ENCODE results near the gene ARMS2. TPM values are rescaled to one million over a fixed set of nuclear protein-coding genes. Genes with fewer than 3 reads are reported as not detected.

Gene ARMS2
- total RNA-seq, 1 donor from 2014 or later, result 0.92 TPM

DNA sequence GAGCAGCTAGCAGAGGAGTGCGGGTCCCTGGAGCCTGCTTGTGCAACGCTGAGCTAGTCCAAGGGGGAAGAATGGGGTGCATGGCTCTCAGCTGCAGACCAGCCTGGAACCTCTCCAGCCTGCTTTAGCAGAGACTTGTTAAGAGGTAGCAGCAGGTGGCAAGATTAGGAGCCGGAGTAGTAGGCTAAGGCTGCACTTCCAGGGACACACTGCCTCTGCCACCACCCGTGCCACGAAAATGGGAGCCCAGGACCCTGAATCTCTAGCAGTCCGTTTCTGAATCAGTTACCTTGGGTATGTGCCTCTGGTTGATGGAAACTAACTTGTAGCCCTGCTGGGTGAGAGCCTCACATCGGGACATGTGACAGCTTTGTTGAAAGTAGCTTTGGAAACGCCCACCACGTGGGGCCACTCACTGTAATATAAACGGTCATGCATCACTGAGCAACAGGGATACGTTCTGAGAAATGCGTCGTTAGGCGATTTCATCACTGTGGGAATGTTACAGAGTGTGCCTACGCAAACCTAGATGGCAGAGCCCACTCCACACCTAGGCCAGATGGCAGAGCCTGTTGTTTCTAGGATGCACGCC is 32.8 kb downstream of the ARMS2 start:
- DNase-seq (ENCODE audit: low spot score), result no peak
- intact Hi-C loops (cut with DNase I), result no loop called here

DNA sequence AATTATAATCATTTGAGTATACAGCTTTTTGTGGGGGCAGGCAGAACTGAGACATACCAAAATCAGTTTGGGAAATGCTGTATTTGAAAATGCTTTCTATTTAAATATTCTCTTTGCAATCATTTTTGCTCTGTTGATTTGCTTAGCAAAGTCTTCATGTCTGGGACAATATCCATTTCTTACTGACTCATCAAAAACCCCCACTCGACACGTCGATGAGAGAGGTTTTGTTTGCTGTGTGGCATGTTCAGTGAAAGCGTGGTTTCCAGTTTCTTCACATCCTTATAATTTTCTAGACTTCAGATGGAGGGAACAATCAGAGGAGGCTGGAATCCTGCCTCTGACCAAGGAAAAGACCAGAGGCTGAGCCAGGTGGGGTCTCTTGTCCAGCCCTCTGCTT is 35.8 kb downstream of the ARMS2 start:
- intact Hi-C loops (cut with DNase I), result no loop called here
- DNase-seq (ENCODE audit: low spot score), result no peak

DNA sequence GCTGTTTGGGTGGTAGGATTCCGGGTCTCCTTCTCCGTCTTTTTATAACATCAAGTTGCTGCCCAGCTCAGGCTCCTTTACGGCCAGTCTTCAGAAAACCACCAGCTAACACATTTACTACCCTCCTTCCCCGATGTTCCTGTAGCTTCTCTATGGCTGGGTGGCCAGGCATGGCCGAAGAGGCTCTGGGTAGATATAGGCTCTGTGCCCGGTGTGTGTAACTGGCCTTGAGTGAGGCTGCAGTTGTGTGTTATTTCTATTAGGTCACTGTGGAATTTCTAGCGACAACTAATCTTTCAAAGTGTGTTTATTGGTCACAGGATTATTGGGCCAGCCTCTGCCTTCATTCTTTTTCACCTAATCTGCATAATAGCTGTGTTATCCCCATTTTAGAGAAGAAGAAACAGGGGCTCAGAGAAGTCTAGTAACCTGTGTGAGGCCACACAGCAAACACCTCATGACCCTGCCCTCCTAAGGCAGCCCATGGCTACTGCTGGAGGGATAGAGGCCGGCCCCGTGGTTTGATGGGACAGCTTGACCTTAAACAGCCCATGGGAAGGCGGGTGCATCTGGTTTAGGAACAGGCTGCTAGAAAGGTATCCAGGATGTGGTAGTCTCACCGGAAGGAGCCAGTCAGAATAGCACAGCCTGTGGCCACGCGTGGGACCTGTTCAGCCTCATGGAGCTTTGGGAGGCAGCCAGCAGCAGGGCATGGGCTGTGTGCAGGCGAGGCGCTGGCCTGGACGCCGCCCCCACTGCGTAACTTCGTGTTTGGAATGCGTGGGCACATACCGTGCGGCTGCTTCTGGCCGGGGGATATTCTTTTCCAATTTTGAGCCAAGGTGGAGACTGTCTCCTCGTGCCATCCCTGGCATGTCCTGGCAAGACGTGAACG is 36.6 kb downstream of the ARMS2 start:
- intact Hi-C loops (cut with DNase I), result no loop called here
- DNase-seq (ENCODE audit: low spot score), result no peak

DNA sequence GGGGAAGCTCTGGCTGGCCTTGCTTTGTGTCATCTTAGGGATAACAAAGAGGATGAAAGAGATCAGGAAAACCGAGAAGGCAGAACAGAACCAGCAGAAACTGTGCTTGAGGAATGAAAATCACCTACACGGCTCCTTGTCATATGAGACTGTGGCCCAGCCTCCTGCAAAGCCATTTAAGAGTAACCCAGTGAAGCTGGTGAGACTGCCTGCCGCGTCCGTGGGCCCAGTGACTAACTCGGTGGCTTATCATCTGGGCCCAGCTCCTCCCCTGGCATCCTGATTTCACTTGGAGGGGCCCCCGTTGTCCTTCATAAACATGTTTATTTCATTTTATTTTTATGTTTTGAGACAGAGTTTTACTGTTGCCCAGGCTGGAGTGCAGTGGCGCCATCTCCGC is 37.6 kb downstream of the ARMS2 start:
- DNase-seq (ENCODE audit: low spot score), result no peak
- intact Hi-C loops (cut with DNase I), result no loop called here

DNA sequence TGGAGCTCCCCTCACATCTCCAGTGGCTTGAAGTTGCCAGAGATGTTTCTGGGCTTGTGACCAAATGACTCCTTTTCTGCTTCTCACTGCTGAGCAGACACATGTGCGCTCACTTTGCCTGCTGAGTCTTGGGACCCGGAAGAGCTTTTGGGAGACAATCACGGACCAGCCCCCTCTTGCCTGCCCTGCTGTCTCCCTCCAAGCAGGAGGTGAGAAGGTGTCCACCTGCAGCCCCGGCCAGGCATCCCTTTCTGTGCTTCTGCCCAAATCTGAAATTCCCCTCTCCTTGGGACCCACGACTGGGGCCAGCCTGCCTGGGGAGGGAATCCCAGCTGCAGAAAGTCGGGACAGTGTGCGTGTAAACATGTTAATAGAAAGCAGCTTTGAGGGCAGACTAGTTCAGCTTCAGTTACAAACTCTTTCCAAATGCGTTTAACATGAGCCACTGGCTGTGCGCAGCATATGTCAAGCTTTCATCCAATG is 38.6 kb downstream of the ARMS2 start:
- intact Hi-C loops (cut with DNase I), result no loop called here
- no peak for DNase-seq (ENCODE audit: low spot score)

DNA sequence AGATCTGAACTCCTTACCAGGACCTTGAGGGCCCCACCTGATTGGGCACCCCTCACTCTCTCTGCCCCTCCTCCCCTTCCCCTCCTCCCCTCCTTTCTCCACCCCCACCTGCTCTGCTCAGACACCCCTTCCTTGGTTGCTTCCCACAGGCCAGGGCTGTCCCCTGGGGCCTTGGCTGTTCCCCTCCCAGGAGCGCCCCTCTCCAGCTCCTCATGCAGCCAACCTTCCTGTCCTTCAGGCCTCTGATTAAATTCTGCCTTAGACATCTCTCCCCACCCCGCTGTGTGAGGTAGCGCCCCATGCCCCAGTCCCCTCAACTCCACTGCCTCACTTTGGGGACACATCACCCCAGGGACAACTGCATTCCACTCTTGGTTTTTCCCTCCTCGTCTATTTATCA is 39.3 kb downstream of the ARMS2 start:
- DNase-seq (ENCODE audit: low spot score), result no peak
- intact Hi-C loops (cut with DNase I), result no loop called here

DNA sequence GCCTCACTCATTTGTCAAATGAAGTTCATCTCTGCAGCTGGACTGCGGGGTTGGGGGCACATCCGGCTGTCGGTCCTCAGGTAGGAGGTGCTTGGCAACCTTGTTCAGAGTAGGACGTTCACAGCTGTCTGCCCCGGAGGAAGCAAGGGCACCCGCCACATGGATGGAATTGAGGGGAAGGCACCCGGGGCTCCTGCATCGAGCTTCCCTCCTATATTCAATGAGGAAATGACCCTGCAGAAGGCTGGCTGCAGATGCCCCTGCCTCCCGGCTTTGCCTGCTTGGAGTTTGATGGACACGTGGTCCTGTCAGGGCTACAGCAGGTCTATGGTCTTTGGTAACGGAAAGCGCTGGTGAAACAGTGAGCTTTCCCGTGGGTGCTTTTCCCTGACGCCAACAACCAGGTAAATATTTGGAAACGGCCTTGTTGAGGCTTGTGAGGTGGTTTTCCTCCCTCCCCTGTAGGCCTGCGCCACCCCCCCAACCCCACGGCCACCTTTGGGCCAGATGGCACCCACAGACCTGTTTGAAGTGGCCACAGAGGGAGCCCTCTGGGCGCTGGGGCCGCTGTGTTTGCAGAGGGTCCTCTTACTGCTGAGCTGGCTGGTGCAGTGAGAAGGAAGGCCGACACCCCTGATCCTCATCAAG is 39.8 kb downstream of the ARMS2 start:
- intact Hi-C loops (cut with DNase I), result no loop called here
- DNase-seq (ENCODE audit: low spot score), result no peak

DNA sequence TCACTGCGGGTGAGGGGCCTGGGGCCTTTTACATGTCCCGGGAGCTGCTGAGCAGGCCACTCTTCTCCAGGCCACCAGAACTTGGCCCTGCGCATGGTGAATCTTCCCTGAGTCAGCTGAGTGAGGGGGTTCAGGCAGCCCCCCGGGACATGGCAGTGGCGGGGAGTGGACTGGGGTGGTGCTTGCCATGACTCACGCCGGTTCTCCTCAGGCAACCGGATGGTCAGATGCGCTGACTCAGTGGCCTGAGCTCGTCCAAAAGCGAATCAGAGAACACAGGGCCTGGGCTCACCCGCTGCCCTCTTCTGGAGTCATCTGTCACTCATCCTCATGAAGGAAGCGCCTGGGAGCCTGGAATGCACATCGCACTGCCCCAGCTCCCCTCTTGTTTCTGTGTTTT is 40.4 kb downstream of the ARMS2 start:
- intact Hi-C loops (cut with DNase I), result loop anchor here (5.0 kb wide), 1 partner anchor 48 kb away; no protein-coding TSS in a partner anchor
- DNase-seq (ENCODE audit: low spot score), result no peak

DNA sequence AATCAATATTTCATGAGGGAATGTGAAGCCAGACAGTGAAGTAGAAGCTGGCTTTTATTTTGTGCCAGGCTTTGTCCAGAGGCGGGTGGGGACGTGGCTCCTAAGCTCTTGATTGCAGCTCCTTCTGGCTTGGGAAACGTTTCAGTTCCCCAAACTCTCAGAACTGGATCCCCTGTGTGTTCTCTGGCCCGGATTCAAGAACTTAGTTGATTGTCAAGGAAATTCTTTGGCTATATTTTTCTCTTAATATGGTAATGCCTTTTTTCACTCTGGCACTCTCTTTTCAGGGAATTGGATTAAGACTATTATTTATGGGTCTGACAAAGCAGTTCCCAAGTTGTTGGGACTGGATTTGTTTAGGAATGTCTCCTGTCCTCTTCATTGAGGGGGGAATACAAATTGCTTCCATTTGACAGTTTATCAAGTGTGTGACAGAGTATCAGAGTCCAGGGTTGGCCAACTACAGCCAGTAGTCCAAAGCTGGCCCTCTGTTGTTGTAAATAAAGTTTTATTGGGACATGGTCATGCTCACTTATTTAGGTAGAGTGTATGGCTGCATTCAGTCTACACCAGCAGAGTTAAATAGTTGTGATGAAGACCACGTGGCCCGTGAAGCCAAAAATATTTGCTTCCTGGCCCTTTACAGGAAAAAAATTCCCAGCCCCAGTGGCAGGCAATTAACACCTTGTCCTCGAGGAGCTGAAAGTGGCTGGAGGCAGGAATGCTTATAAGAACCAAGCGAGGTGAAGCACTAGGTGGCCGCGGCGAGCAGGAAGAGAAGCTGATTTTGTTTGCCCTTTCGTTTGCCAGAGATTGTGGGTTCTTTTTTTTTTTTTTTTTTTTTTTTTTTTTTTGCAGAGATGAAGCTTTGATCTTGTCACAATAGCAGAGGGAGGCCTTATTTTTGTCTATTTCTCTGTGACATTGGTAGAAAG is 41.2 kb downstream of the ARMS2 start:
- intact Hi-C loops (cut with DNase I), result loop anchor here (5.0 kb wide), 1 partner anchor 48 kb away; no protein-coding TSS in a partner anchor
- no peak for DNase-seq (ENCODE audit: low spot score)

DNA sequence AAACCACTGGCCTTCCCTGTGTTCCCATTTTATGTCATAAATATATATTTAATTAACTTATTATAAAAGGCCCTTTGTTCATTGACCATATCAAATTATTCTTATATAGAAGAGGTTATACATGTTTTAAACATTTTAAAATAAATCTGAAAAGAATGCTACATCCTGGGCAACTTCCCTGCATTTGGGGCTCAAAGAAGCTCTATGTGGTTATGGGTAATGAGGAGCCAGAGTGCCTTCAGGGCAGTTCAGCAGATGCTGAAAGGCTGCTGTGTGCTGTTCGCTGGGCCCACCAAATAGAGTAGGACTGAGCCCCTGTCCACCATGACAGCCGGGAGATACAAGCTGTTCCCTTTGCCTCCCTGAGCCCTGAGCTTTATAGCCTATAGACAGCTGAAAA is 42.8 kb downstream of the ARMS2 start:
- DNase-seq (ENCODE audit: low spot score), result no peak
- intact Hi-C loops (cut with DNase I), result loop anchor here (5.0 kb wide), 1 partner anchor 50 kb away; no protein-coding TSS in a partner anchor

DNA sequence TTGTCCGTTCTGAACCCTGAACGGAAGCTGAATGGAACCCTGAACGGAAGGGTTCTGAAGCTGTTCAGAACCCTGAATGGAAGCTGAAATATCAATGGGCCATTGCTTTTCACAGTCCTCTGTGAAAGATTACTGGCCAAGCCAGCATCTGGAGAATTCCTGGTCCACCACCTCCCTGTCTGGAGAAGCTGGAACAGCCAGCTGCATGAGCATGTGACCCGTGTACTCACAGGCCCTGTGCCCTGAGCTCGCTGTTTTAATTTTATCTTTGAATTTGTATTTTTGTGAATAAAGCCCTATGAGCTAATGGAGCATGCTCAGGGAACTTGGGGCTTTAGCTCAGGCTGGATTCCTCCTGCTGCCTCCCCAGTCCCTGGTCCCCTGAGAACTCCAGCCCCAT is 44.1 kb downstream of the ARMS2 start:
- no peak for DNase-seq (ENCODE audit: low spot score)
- intact Hi-C loops (cut with DNase I), result loop anchor here (5.0 kb wide), 1 partner anchor 51 kb away; no protein-coding TSS in a partner anchor

DNA sequence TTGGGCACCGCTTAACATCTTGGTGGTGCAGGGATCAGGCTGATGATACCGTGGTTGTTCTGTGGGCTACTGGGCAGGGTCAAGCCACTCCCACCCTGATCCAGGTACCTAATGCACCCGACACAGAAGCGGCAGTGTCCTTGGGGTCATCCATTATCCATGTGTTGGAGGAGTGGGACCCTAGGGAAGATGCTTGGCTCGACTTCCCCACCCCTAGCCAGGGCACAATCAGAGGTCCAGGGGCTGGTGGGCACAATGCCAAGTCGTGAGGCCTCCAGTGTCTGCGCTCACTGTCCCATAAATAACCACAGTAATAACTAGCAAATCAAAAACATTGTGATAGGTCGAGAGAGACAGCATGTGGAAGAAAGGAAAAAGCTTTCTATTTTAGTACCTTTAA is 44.6 kb downstream of the ARMS2 start:
- intact Hi-C loops (cut with DNase I), result loop anchor here (5.0 kb wide), 1 partner anchor 52 kb away; no protein-coding TSS in a partner anchor

DNA sequence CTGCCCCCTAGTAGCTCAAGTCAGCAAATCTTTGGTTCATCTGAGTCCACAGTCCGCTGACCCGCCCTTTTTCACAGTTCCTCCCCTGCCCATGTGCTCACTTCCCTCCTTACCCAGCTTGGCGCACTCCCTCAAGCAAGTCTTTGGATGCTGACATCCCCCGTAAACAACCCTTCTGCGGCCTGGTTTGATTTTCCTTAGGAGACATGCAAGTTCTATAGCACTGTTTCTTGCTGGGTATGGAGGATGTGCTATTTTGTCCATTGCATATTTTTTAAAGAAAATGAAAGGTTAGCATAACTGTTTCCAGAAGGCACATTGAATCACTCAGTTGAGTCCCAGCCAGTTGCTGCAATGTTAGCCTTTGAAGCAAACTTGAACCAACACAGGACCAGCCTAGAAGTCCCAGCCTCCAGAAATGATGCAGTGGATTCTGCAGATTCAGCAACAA is 45.1 kb downstream of the ARMS2 start:
- intact Hi-C loops (cut with DNase I), result loop anchor here (5.0 kb wide), 1 partner anchor 52 kb away; no protein-coding TSS in a partner anchor
- DNase-seq (ENCODE audit: low spot score), result no peak

More for the DNA sequence above, 44.6 kb downstream of the ARMS2 start:
- DNase-seq (ENCODE audit: low spot score), result no peak

DNA sequence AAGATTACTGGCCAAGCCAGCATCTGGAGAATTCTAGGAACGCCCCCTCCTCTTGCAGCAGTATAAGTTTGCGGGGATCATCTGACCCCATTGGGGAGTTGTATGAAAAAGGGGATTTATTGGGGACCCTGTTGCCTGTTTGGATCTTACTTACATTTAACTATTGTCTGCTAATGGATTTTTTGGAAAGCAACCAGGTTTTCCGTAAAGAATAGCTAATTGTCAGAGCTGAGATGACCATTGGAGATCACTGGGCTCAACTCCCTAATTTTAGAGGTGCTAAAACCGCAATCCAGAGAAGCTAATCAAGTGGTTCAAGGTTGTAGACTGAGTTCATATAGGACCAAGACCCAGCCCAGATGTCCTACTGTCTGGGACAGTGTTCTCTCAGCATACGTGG is 45.7 kb downstream of the ARMS2 start:
- no peak for DNase-seq (ENCODE audit: low spot score)
- intact Hi-C loops (cut with DNase I), result loop anchor here (5.0 kb wide), 1 partner anchor 38 kb away; the partner anchor contains the start of gene HTRA1

DNA sequence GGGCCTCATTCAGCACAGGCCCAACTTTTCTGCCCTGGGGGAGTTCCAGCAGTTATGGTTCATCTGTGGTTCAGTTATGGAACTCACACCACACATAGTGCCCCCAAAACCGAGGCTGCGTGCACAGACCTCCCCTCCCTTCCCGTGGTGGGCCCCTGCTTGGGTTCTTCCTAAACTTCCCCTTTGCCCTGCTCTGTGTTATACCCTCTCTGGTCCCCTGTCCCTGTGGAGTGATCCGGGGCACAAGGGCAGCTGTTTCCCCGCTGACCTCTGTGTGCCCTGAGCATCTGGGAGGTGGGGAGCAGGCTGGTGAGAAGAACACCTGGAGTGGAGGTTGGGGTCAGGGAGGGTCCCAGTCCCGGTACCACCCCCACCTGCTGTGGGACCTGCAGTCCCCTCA is 46.3 kb downstream of the ARMS2 start:
- no peak for DNase-seq (ENCODE audit: low spot score)
- intact Hi-C loops (cut with DNase I), result loop anchor here (5.0 kb wide), 1 partner anchor 38 kb away; the partner anchor contains the start of gene HTRA1

DNA sequence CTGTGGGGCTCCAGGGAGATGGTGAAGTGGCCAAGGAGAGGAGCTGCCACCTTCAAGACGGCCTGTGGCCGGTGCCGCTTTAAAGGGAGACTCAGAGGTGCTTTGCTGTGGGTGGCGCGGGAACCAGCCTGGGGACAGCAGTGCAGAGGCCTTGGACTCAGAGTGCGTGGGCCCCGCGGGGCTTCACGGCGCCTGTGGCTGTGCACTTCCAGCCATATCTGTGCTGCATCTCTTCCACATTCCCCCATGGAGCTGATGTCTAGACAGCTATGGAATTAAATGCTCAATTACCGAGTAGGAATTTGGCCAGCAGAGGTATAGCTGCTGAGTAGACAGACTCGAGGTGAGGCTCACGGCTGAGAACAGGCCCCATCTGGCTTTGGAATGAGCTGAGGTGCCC is 48.6 kb downstream of the ARMS2 start:
- DNase-seq (ENCODE audit: low spot score), result no peak
- intact Hi-C loops (cut with DNase I), result loop anchor here (5.0 kb wide), 1 partner anchor 41 kb away; the partner anchor contains the start of gene HTRA1

DNA sequence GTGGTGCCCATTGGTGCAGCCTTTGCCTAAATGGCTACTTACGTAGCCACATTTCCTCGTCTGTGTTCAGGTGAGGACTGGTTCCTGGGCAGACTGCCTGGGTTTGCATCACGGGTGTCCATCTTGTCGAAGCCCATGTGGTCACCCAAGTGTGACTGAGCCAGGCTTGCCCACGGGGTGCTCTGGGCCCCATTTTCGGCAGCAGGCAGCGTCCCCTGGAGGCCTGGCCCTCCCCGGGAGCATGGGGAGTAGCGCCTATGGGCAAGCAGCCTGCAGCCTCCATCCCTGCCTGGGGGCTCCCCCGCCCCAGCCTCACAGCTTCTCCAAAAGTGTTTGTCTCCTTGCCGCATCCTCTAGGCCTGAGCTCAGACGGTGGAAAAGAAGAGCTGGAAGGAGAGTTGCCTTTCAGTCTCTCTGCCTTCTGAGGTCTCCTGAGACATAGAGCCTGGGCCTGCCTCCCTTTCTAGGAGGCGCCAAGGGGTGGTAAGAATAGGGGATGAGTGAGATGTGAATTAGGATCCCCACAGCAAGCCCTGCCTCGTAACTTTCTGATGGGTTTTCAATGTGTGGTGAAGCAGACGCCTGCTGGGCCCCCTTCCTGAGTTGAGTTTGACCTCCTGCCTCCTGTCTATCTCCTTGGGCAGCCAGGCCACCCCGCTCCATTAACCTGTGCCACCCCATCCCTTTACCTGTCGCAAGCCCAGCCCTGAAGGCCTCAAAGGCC is 49.6 kb downstream of the ARMS2 start:
- no peak for DNase-seq (ENCODE audit: low spot score)
- intact Hi-C loops (cut with DNase I), result loop anchor here (5.0 kb wide), 1 partner anchor 42 kb away; the partner anchor contains the start of gene HTRA1

DNA sequence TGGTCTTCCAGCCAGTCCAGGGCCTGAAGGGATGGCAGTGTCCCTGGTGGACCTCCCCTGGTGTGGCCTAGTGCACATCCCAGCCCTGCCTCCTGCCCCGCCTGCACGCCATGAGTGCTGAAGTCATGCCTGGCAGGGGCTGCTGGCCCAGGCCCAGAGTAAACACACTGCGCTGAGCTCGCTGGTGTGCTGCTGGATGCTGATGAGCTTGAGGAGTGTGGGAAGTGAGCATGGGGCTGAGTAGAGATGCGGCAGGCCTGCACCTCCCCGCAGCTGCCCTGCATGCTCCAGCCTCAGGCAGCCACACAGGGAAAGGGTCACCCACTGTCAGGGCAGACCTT is 50.1 kb downstream of the ARMS2 start:
- intact Hi-C loops (cut with DNase I), result loop anchor here (5.0 kb wide), 1 partner anchor 42 kb away; the partner anchor contains the start of gene HTRA1
- peak; percentile 91 for DNase-seq (ENCODE audit: low spot score)

Data from cardiac septum (tissue), 1 donor.